Endothelial cell of umbilical vein (primary cell): ENCODE results near the gene KAT6B. TPM values are rescaled to one million over a fixed set of nuclear protein-coding genes. Genes with fewer than 3 reads are reported as not detected.

Experiments used
- BruUV-seq: library from RNA; stranded (reverse); fragments of 400-500 nt; replicated peaks from 2 replicates; lab custom pipeline; 2021; lab: Mats Ljungman, UMichigan
- CTCF ChIA-PET: fragments of 300-600, 350-600 bp; sonication (Branson Sonifier 250); formaldehyde crosslinking; loops from one replicate; lab custom pipeline; 2021; ENCODE audit warnings: antibody characterized with exemption, inconsistent platforms; lab: Charles Lee
- POLR2A ChIA-PET: fragments of 300-600, 350-600 bp; sonication (Branson Sonifier 250); formaldehyde crosslinking; loops from one replicate; lab custom pipeline; 2021; ENCODE audit warnings: antibody characterized with exemption, inconsistent platforms; lab: Charles Lee
- DNase-seq: peaks from one replicate; pipeline ENCODE4 v3.0.0-alpha.2; 2011; ENCODE audit warnings: low read depth, low spot score
- FAIRE-seq: peaks from 2 replicates; lab custom pipeline; 2011; peaks lifted over from hg19 to GRCh38; lab: Jason Lieb, UNC
- H2AFZ ChIP-seq: 2 replicates; pipeline ENCODE4 v1.6.0; 2012; ENCODE audit warnings: low read depth, low read length, control low read depth, inconsistent platforms
- H3K27ac ChIP-seq: 2 replicates; pipeline ENCODE4 v1.5.1; 2011; ENCODE audit warnings: low read depth, mild to moderate bottlenecking, control low read depth, low read length, moderate library complexity; ENCODE audit not compliant: insufficient read depth
- H3K27me3 ChIP-seq, 2 experiments: 2 replicates each; pipeline versions ENCODE4 v1.6.0 to v1.6.1; 2011; ENCODE audit warnings: low read length in 2 of 2, mixed read lengths in 1 of 2; ENCODE audit not compliant: control insufficient read depth in 2 of 2, insufficient read depth in 2 of 2
- H3K36me3 ChIP-seq, 2 experiments: 2 replicates in 1 of 2; 3 replicates in 1 of 2; pipeline ENCODE4 v1.5.1; 2011; ENCODE audit warnings: low read length in 2 of 2, mild to moderate bottlenecking in 1 of 2, moderate library complexity in 1 of 2; ENCODE audit not compliant: control insufficient read depth in 2 of 2, insufficient read depth in 2 of 2; ENCODE audit errors: extremely low read depth in 1 of 2
- H3K4me1 ChIP-seq: 3 replicates; pipeline ENCODE4 v1.5.1; 2011; ENCODE audit warnings: mild to moderate bottlenecking, low read length; ENCODE audit not compliant: control insufficient read depth, insufficient read depth; ENCODE audit errors: extremely low read depth
- H3K4me2 ChIP-seq: 2 replicates; pipeline ENCODE4 v1.6.1; 2011; ENCODE audit warnings: low read length, control low read depth, mixed read lengths; ENCODE audit not compliant: insufficient read depth
- H3K4me3 ChIP-seq, 3 experiments: fragments of 200-600 bp in 1 of 3; sonication (generic), shearing (Covaris generic) in 1 of 3; replicated peaks in 1 of 3; 2 replicates each; pipeline ENCODE4 v1.5.1; 2011 to 2016; ENCODE audit warnings: control low read depth in 3 of 3, low read length in 3 of 3, mild to moderate bottlenecking in 2 of 3, inconsistent platforms in 1 of 3, low read depth in 1 of 3, moderate library complexity in 1 of 3; ENCODE audit not compliant: insufficient read depth in 1 of 3
- H3K79me2 ChIP-seq: 2 replicates; pipeline ENCODE4 v1.6.0; 2012; ENCODE audit warnings: low read length, inconsistent platforms; ENCODE audit not compliant: control insufficient read depth, insufficient read depth
- H3K9ac ChIP-seq: replicated peaks from 2 replicates; pipeline ENCODE3; 2011; ENCODE audit warnings: low read length, control low read depth; ENCODE audit not compliant: insufficient read depth; ENCODE audit errors: extremely low read depth
- H3K9me1 ChIP-seq: replicated peaks from 3 replicates; pipeline ENCODE4 v1.6.0; 2011; ENCODE audit warnings: mild to moderate bottlenecking, low read length; ENCODE audit not compliant: control insufficient read depth, insufficient read depth; ENCODE audit errors: extremely low read depth
- H3K9me3 ChIP-seq: replicated peaks from 2 replicates; pipeline ENCODE4 v1.5.1; 2012; ENCODE audit warnings: low read length, inconsistent platforms; ENCODE audit not compliant: control insufficient read depth, insufficient read depth
- H4K20me1 ChIP-seq: replicated peaks from 2 replicates; pipeline ENCODE3; 2011; ENCODE audit warnings: mild to moderate bottlenecking, low read length; ENCODE audit not compliant: control insufficient read depth, insufficient read depth; ENCODE audit errors: extremely low read depth
- CTCF ChIP-seq, 2 donors: IDR thresholded peaks; 1 replicate in 1 of 2; 2 replicates in 1 of 2; pipeline ENCODE4 v1.5.1; 2011; ENCODE audit warnings: low read length in 2 of 2, mild to moderate bottlenecking in 2 of 2, moderate library complexity in 2 of 2, control low read depth in 1 of 2, inconsistent platforms in 1 of 2, low read depth in 1 of 2; ENCODE audit not compliant: insufficient read depth in 1 of 2; ENCODE audit errors: extremely low read depth in 1 of 2
- EZH2 ChIP-seq: IDR thresholded peaks from 2 replicates; pipeline ENCODE4 v1.6.1; 2012; ENCODE audit warnings: borderline replicate concordance, low read depth, mild to moderate bottlenecking, moderate library complexity, low read length, inconsistent platforms; ENCODE audit not compliant: severe bottlenecking
- FOS ChIP-seq: IDR thresholded peaks from 2 replicates; pipeline ENCODE4 v1.6.1; 2011; ENCODE audit warnings: mild to moderate bottlenecking, low read length, moderate library complexity, borderline replicate concordance; ENCODE audit not compliant: insufficient read depth
- JUN ChIP-seq: IDR thresholded peaks from 2 replicates; pipeline ENCODE4 v1.6.1; 2011; ENCODE audit warnings: borderline replicate concordance, low read depth; ENCODE audit not compliant: insufficient read length, insufficient read depth
- MAX ChIP-seq: IDR thresholded peaks from 2 replicates; pipeline ENCODE4 v1.6.1; 2011; ENCODE audit not compliant: insufficient read depth, insufficient read length
- MYC ChIP-seq: IDR thresholded peaks from one replicate; pipeline ENCODE4 v1.6.1; 2011; ENCODE audit warnings: mild to moderate bottlenecking, low read depth, low read length
- POLR2A ChIP-seq: IDR thresholded peaks from 2 replicates; pipeline ENCODE4 v1.6.1; 2012; ENCODE audit warnings: low read depth, mild to moderate bottlenecking, control low read depth, low read length
- POLR2AphosphoS5 ChIP-seq: IDR thresholded peaks from 2 replicates; pipeline ENCODE4 v1.6.1; 2012; ENCODE audit warnings: low read depth, mild to moderate bottlenecking, control low read depth, low read length, moderate library complexity; ENCODE audit not compliant: insufficient read depth
- dilution Hi-C: fragments of 300-500 bp; cut with MboI; formaldehyde crosslinking; loops from one replicate; pipeline ENCODE4 v1.15.0; 2019; ENCODE audit warnings: low sequenced_read_pairs; ENCODE audit not compliant: extremely low pct_ligation_motif_present
- intact Hi-C: fragments of 100-400 bp; cut with micrococcal nuclease; formaldehyde crosslinking; loops from one replicate; pipeline ENCODE4 v1.10.0; 2022
- polyA plus RNA-seq, 4 experiments: library from polyadenylated mRNA; depleted of rRNA in 3 of 4; stranded (reverse) in 3 of 4; unstranded in 1 of 4; fragments of >200 nt; gene quantifications; 2 replicates each; pipeline versions ENCODE4 v1.2.1 to v1.2.3, GENCODE V29; 2011 to 2012; ENCODE audit warnings: missing spikeins in 1 of 4
- total RNA-seq: library from RNA; stranded (reverse); gene quantifications from 2 replicates; pipeline ENCODE4 v1.2.3, GENCODE V29; 2021

Gene KAT6B
- total and polyA plus RNA-seq, 2 donors (not counting 3 experiments of a cell fraction or from before 2014, with no cell fraction given) = 4.5 to 17.0 TPM

- H3K4me1 ChIP-seq = no peaks in the 10 kb centered on the region
- H3K27ac ChIP-seq = no peak overlapping the region
- no peak overlapping the region for H2AFZ ChIP-seq
- BruUV-seq = no TSS peak
- DNase-seq = peak; percentile 42
- H3K9ac ChIP-seq = no peak overlapping the region
- no peaks in the 10 kb centered on the region for H3K9me3 ChIP-seq
- dilution Hi-C loops (no loop called here), intact Hi-C loops (loop anchor here (2.0 kb wide), 1 partner anchor 281 kb away; no protein-coding TSS in a partner anchor)
- H3K9me1 ChIP-seq = no peaks in the 10 kb centered on the region
- FAIRE-seq = peak; percentile 53
- H3K4me3 ChIP-seq = no peak overlapping the region
- no peaks in the 10 kb centered on the region for H4K20me1 ChIP-seq
- no peaks in the 10 kb centered on the region for H3K36me3 ChIP-seq
- no peaks in the 10 kb centered on the region for H3K27me3 ChIP-seq
- POLR2A ChIA-PET = no interaction called here
- TF ChIP-seq FOS = no peak
- no peak for TF ChIP-seq MAX
- TF ChIP-seq CTCF (IDR thresholded peaks at IDR 0.05; ENCODE audit: extremely low read depth in 1 of 2, insufficient read depth in 1 of 2, low read depth in 1 of 2, low read length in 2 of 2) = peak in 1 of 2 donors; percentile 6
- TF ChIP-seq MYC = no peak
- no peak for TF ChIP-seq POLR2A
- no peak for TF ChIP-seq POLR2AphosphoS5
- TF ChIP-seq JUN = no peak
- TF ChIP-seq EZH2 = no peak
- no peaks in the 10 kb centered on the region for H3K79me2 ChIP-seq
- CTCF ChIA-PET = interaction anchor here (0.6 to 3.2 kb wide), 17 partner anchors 14 to 868 kb away, joined by 3 to 42 read pairs (median 3); partner anchors contain the start of genes ADK and COMTD1
- H3K4me2 ChIP-seq = no peak overlapping the region
These were observed 193.0 kb downstream of the KAT6B start for GRCh38 chr10:75019370-75019769.
